Karpas-422 (cell line): Measurements from ENCODE around the gene CASKIN1. TPM values are rescaled to one million over a fixed set of nuclear protein-coding genes. Genes with fewer than 3 reads are reported as not detected.
A peak's percentile ranks its signal among the peaks of the same experiment; 100 is the strongest.

Experiments used
- DNase-seq: peaks from one replicate; pipeline ENCODE4 v3.0.0-alpha.2; 2015
- H2AFZ ChIP-seq: fragments of 200-600 bp; sonication (generic); 2 replicates; pipeline ENCODE4 v1.6.1; 2014; ENCODE audit warnings: antibody characterized with exemption, low read length, mixed read lengths
- H3K27ac ChIP-seq: fragments of 200-600 bp; sonication (generic); 2 replicates; pipeline ENCODE4 v1.5.1; 2014; ENCODE audit warnings: mild to moderate bottlenecking, low read length, moderate library complexity
- H3K27me3 ChIP-seq: fragments of 200-600 bp; sonication (generic); 2 replicates; pipeline ENCODE4 v1.6.1; 2014; ENCODE audit warnings: low read length, mixed read lengths
- H3K36me3 ChIP-seq: fragments of 200-600 bp; sonication (generic); 2 replicates; pipeline ENCODE4 v1.6.1; 2014; ENCODE audit warnings: low read length, mixed read lengths; ENCODE audit not compliant: insufficient read depth
- H3K4me1 ChIP-seq: fragments of 200-600 bp; sonication (generic); 2 replicates; pipeline ENCODE4 v1.6.1; 2014; ENCODE audit warnings: mild to moderate bottlenecking, low read length, mixed read lengths
- H3K4me2 ChIP-seq: fragments of 200-600 bp; sonication (generic); 2 replicates; pipeline ENCODE4 v1.6.1; 2014; ENCODE audit warnings: low read length, low read depth, mild to moderate bottlenecking; ENCODE audit not compliant: poor library complexity, severe bottlenecking
- H3K4me3 ChIP-seq: fragments of 200-600 bp; sonication (generic); 2 replicates; pipeline ENCODE4 v1.5.1; 2014; ENCODE audit warnings: mild to moderate bottlenecking, antibody characterized with exemption, low read length, mixed read lengths
- H3K79me2 ChIP-seq: fragments of 200-600 bp; sonication (generic); 2 replicates; pipeline ENCODE4 v1.6.1; 2014; ENCODE audit warnings: mild to moderate bottlenecking, low read length, mixed read lengths
- H3K9ac ChIP-seq: fragments of 200-600 bp; sonication (generic); 2 replicates; pipeline ENCODE4 v1.6.0; 2014; ENCODE audit warnings: low read length
- H3K9me2 ChIP-seq: fragments of 200-600 bp; sonication (generic), shearing (Covaris generic); replicated peaks from 2 replicates; pipeline ENCODE4 v1.6.0; 2014; ENCODE audit warnings: mild to moderate bottlenecking, low read length, moderate library complexity; ENCODE audit not compliant: insufficient read depth
- H3K9me3 ChIP-seq: fragments of 300-700, 200-600 bp; sonication (generic); 2 replicates; pipeline ENCODE4 v1.6.1; 2014; ENCODE audit warnings: low read length, mixed read lengths
- H4K20me1 ChIP-seq: fragments of 200-600 bp; sonication (generic); 2 replicates; pipeline ENCODE4 v1.6.1; 2014; ENCODE audit warnings: mild to moderate bottlenecking, antibody characterized with exemption, low read length, low read depth; ENCODE audit not compliant: insufficient read depth
- total RNA-seq: library from RNA; depleted of rRNA; stranded (reverse); fragments of >200 nt; shearing (Covaris generic); gene quantifications from 2 replicates; pipeline ENCODE4 v1.2.3, GENCODE V29; 2014; ENCODE audit warnings: low replicate concordance

CASKIN1 gene
- total RNA-seq, 1 experiment from 2014 or later: not detected

GRCh38 chr16:2159175-2159838 lies 37.1 kb downstream of the CASKIN1 start:
- peak overlapping the region; percentile 78 for H3K27ac ChIP-seq
- H4K20me1 ChIP-seq: peaks cover 63% of the 10 kb centered on the region
- peak overlapping the region; percentile 81 for H3K9ac ChIP-seq
- H3K4me3 ChIP-seq: peak overlapping the region; percentile 66
- peak; percentile 74 for DNase-seq
- H3K4me1 ChIP-seq: peaks cover 54% of the 10 kb centered on the region
- peak overlapping the region; percentile 83 for H3K4me2 ChIP-seq
- no peak overlapping the region for H2AFZ ChIP-seq
- peaks cover 8% of the 10 kb centered on the region for H3K36me3 ChIP-seq
- peaks cover 88% of the 10 kb centered on the region for H3K79me2 ChIP-seq
- no peaks in the 10 kb centered on the region for H3K9me2 ChIP-seq
- no peaks in the 10 kb centered on the region for H3K27me3 ChIP-seq
- no peaks in the 10 kb centered on the region for H3K9me3 ChIP-seq

GRCh38 chr16:2158262-2158638 lies 38.2 kb downstream of the CASKIN1 start:
- DNase-seq: no peak
- no peaks in the 10 kb centered on the region for H3K27me3 ChIP-seq
- H3K4me1 ChIP-seq: peaks cover 64% of the 10 kb centered on the region
- H3K79me2 ChIP-seq: peaks cover 86% of the 10 kb centered on the region
- H3K4me2 ChIP-seq: peak overlapping the region; percentile 83
- peaks cover 70% of the 10 kb centered on the region for H4K20me1 ChIP-seq
- H3K4me3 ChIP-seq: peak overlapping the region; percentile 66; the same call in 1 of the 2 replicates
- H2AFZ ChIP-seq: no peak overlapping the region
- peak overlapping the region; percentile 81 for H3K9ac ChIP-seq
- no peaks in the 10 kb centered on the region for H3K9me3 ChIP-seq
- H3K36me3 ChIP-seq: peaks cover 19% of the 10 kb centered on the region
- no peaks in the 10 kb centered on the region for H3K9me2 ChIP-seq
- H3K27ac ChIP-seq: no peak overlapping the region

- Histone ChIP-seq H3K9me2 (no peaks in the 10 kb centered on the region), H3K4me1 (peaks cover 70% of the 10 kb centered on the region), H3K9ac (peak overlapping the region; percentile 81), H3K27ac (peak overlapping the region; percentile 23; the same call in 1 of the 2 replicates), H3K79me2 (peaks cover 82% of the 10 kb centered on the region), H3K4me3 (peak overlapping the region; percentile 87), H4K20me1 (peaks cover 72% of the 10 kb centered on the region), H3K4me2 (peak overlapping the region; percentile 83), H3K9me3 (no peaks in the 10 kb centered on the region), H3K27me3 (no peaks in the 10 kb centered on the region), H3K36me3 (peaks cover 24% of the 10 kb centered on the region), H2AFZ (no peak overlapping the region)
- no peak for DNase-seq
Measured at GRCh38 chr16:2157480-2158261, 38.7 kb downstream of the CASKIN1 start.

GRCh38 chr16:2156849-2157224 lies 39.6 kb downstream of the CASKIN1 start:
- Histone ChIP-seq H3K4me3 (peak overlapping the region; percentile 87), H3K4me1 (peaks cover 77% of the 10 kb centered on the region), H3K9me3 (no peaks in the 10 kb centered on the region), H3K4me2 (peak overlapping the region; percentile 82), H3K36me3 (peaks cover 27% of the 10 kb centered on the region), H3K27ac (peak overlapping the region; percentile 23), H3K79me2 (peaks cover 74% of the 10 kb centered on the region), H3K9ac (peak overlapping the region; percentile 81), H3K27me3 (no peaks in the 10 kb centered on the region), H3K9me2 (no peaks in the 10 kb centered on the region), H4K20me1 (peaks cover 67% of the 10 kb centered on the region), H2AFZ (no peak overlapping the region)
- no peak for DNase-seq

- H3K79me2 ChIP-seq: peaks cover 68% of the 10 kb centered on the region
- H4K20me1 ChIP-seq: peaks cover 70% of the 10 kb centered on the region
- peak overlapping the region; percentile 81 for H3K9ac ChIP-seq
- H3K9me3 ChIP-seq: no peaks in the 10 kb centered on the region
- no peaks in the 10 kb centered on the region for H3K27me3 ChIP-seq
- peaks cover 28% of the 10 kb centered on the region for H3K36me3 ChIP-seq
- DNase-seq: peak; percentile 72
- no peak overlapping the region for H2AFZ ChIP-seq
- H3K4me1 ChIP-seq: peaks cover 77% of the 10 kb centered on the region
- peak overlapping the region; percentile 50 for H3K27ac ChIP-seq
- peak overlapping the region; percentile 87 for H3K4me3 ChIP-seq
- no peaks in the 10 kb centered on the region for H3K9me2 ChIP-seq
- H3K4me2 ChIP-seq: peak overlapping the region; percentile 82
Measured at GRCh38 chr16:2155977-2156848, 40.2 kb downstream of the CASKIN1 start.

GRCh38 chr16:2155091-2155950 lies 41.1 kb downstream of the CASKIN1 start, which contains the start of gene TRAF7:
TSS of gene TRAF7 (plus strand) at chr16:2155782. CDS start at chr16:2163921, 8,139 bp downstream.
- peak within 1 kb of the TSS; percentile 98 for H3K4me3 ChIP-seq
- peaks cover 75% of the 10 kb centered on the region for H4K20me1 ChIP-seq

GRCh38 chr16:2154533-2155090 lies 41.8 kb downstream of the CASKIN1 start:
- H3K4me3 ChIP-seq: peak overlapping the region; percentile 98
- peaks cover 69% of the 10 kb centered on the region for H4K20me1 ChIP-seq
- peak overlapping the region; percentile 70 for H3K27ac ChIP-seq
- peaks cover 28% of the 10 kb centered on the region for H3K36me3 ChIP-seq
- peaks cover 77% of the 10 kb centered on the region for H3K4me1 ChIP-seq
- H3K9ac ChIP-seq: peak overlapping the region; percentile 98
- H2AFZ ChIP-seq: no peak overlapping the region
- H3K27me3 ChIP-seq: no peaks in the 10 kb centered on the region
- peaks cover 54% of the 10 kb centered on the region for H3K79me2 ChIP-seq
- H3K9me2 ChIP-seq: no peaks in the 10 kb centered on the region
- H3K9me3 ChIP-seq: no peaks in the 10 kb centered on the region
- peak; percentile 59 for DNase-seq
- peak overlapping the region; percentile 87 for H3K4me2 ChIP-seq

More at GRCh38 chr16:2155091-2155950, 41.1 kb downstream of the CASKIN1 start, which contains the start of gene TRAF7:
- H3K9me3 ChIP-seq: no peaks in the 10 kb centered on the region
- no peaks in the 10 kb centered on the region for H3K27me3 ChIP-seq
- H3K36me3 ChIP-seq: peaks cover 28% of the 10 kb centered on the region
- H3K9ac ChIP-seq: peak within 1 kb of the TSS; percentile 98
- H3K79me2 ChIP-seq: peaks cover 61% of the 10 kb centered on the region
- H3K27ac ChIP-seq: peak within 1 kb of the TSS; percentile 70
- no peak within 1 kb of the TSS for H2AFZ ChIP-seq
- H3K4me1 ChIP-seq: peaks cover 77% of the 10 kb centered on the region
- DNase-seq: peak; percentile 100
- H3K9me2 ChIP-seq: no peaks in the 10 kb centered on the region
- H3K4me2 ChIP-seq: peak within 1 kb of the TSS; percentile 87
